Activated T-cell treated with anti-CD3 and anti-CD28 coated beads, Interleukin-2, amount 50 U/mL, for 4 hours (primary cell): Measurements from ENCODE around the gene MYO7B. TPM values are rescaled to one million over a fixed set of nuclear protein-coding genes. Genes with fewer than 3 reads are reported as not detected.

ENCODE experiments used
- ATAC-seq, 2 donors: fragments of 200-7000 bp; cut with Tn5 transposase; one replicate each; pipeline ENCODE4 v1.10.0; 2021
- DNase-seq: peaks from one replicate; pipeline ENCODE4 v3.0.0-alpha.2; 2020
- H3K27me3 Mint-ChIP-seq: one replicate; pipeline ENCODE4 v1.8.0; 2021; ENCODE audit warnings: low read depth, mixed read lengths
- H3K36me3 Mint-ChIP-seq: one replicate; pipeline ENCODE4 v1.8.0; 2022; ENCODE audit warnings: mixed read lengths; ENCODE audit not compliant: insufficient read depth
- H3K4me1 Mint-ChIP-seq: one replicate; pipeline ENCODE4 v1.8.0; 2021; ENCODE audit warnings: low read depth, mixed read lengths
- H3K4me3 Mint-ChIP-seq: one replicate; pipeline ENCODE4 v1.8.0; 2021; ENCODE audit warnings: mild to moderate bottlenecking, moderate library complexity, mixed read lengths
- H3K9me3 Mint-ChIP-seq: one replicate; pipeline ENCODE4 v1.8.0; 2021; ENCODE audit warnings: mixed read lengths
- total RNA-seq, 3 donors: library from RNA; stranded (reverse); gene quantifications; one replicate each; pipeline ENCODE4 v1.2.1, GENCODE V29; 2021

MYO7B gene
- total RNA-seq, 3 donors from 2014 or later: 0.16 to 0.68 (median 0.63) TPM

DNA sequence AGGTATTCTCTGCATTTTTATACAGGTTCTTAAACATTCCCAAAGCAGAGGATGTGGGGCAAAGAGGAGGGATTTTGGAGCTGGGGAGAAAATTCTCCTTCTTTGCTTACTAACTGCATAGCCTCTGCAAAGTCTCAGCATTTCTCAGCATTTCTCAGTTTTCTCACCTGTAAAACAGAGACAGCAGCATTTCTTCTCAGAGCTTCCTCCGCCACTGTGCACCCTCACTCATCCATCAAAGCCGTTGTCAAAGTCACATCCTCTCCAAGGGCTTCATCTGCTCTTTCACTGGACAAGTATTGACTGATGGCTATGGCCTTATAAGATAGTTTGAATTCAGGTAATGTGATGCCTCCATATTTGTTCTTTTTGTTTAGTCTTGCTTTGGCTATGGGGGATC lies 17.4 kb downstream of the MYO7B start:
- H3K36me3 Mint-ChIP-seq: no peaks in the 10 kb centered on the region
- no peaks in the 10 kb centered on the region for H3K4me1 Mint-ChIP-seq

DNA sequence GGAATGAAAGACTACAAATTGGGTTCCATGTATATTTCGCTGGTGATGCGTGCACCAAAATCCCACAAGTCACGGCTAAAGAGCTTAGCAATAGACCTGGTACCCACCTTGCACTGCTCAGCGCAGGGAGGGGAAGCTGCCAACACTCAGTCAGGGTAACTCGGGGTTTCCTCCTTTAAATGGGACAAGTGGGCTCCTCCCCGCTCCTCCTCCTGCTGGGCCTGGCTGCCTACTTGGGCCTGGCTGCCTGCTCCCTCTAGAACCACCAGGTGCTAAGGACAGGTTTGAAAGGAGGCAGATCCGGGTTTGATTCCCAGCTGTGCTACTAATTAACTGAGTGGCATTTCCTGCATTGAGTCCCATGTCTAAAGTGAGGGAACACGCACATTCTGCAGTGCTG lies 23.4 kb downstream of the MYO7B start:
- Mint-ChIP-seq H3K36me3 (no peaks in the 10 kb centered on the region), H3K9me3 (peaks cover 20% of the 10 kb centered on the region), H3K4me3 (no peak overlapping the region), H3K4me1 (peaks cover 2% of the 10 kb centered on the region), H3K27me3 (peaks cover 17% of the 10 kb centered on the region)
- ATAC-seq (no peak), DNase-seq (no peak)

More for the DNA sequence above, 17.4 kb downstream of the MYO7B start:
- Mint-ChIP-seq H3K9me3 (peaks cover 20% of the 10 kb centered on the region), H3K27me3 (peaks cover 25% of the 10 kb centered on the region), H3K4me3 (no peak overlapping the region)
- DNase-seq: no peak
- ATAC-seq: no peak

DNA sequence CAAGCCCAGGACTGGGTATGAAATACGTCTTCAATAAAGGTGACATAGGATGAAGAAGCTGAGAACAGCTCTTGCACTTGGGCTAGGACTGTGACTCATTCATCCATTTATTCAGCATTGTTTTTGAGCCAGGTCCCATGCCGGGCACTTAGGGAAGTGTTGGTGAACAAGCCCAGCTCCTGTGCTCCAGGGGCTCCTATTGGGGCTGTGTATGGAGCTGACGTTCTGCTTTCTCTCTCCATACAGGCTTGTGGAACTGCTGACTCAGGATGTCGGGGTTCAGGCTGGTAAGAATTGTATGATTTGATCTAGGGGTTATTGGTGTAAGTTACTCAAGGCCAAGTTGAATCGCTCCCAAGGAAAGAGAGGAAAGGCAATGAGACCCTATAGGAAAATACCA lies 24.0 kb downstream of the MYO7B start:
- Mint-ChIP-seq H3K4me3 (no peak overlapping the region), H3K36me3 (no peaks in the 10 kb centered on the region), H3K9me3 (peaks cover 20% of the 10 kb centered on the region), H3K27me3 (peaks cover 17% of the 10 kb centered on the region), H3K4me1 (peaks cover 2% of the 10 kb centered on the region)
- ATAC-seq: no peak
- DNase-seq: no peak

DNA sequence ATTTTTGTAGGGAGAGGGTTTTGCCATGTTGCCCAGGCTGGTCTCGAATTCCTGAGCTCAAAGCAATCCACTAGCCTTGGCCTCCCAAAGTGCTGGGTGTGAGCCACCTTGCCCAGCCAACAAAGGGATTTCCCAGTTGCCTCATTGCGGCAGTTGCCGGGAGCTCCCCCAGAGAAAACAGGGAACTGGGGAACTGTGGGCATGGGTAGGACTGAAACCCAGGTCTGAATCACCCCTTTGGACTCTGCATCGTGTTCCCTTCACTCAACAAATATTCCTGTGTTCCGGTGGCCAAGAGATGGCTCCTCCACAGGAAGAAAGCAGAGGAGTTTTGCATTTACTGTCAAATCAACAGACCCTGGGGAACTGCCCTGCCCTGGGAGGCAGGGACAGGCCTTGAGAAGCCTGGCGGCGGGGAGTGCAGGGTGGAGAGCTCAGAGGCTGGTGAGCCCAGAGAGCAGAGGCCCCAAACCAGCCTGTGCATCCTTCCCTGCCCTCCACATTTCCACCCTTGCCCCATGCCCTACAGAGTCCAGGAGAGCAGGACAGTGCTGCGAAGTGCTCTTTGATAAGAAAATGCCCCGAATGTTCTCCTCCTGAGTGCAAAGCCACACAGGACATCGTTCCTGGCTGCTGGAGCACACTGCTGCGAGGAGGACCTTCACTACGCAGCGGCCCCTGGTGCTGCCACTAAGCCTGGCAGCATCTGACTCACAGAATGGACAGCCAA lies 24.9 kb downstream of the MYO7B start:
- DNase-seq: no peak
- H3K9me3 Mint-ChIP-seq: peaks cover 20% of the 10 kb centered on the region
- ATAC-seq: no peak
- H3K4me3 Mint-ChIP-seq: no peak overlapping the region
- no peaks in the 10 kb centered on the region for H3K36me3 Mint-ChIP-seq
- peaks cover 2% of the 10 kb centered on the region for H3K4me1 Mint-ChIP-seq
- peaks cover 14% of the 10 kb centered on the region for H3K27me3 Mint-ChIP-seq

DNA sequence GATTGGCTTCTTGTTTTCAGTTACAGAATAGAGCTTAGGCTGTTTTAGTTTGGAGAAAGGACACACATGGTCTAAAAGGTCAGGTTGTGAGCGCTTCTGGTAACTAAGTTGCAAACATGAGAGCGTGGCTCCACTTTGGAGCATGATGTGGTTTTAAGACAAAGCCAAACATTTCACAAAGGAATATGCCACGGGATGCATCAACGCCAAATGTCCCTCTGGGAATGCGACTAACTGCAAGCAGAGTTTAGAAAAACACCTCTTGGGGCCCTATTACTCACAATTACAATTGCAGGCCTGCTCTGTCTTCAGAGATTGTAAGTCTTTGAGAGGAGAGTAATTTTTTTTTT lies 25.4 kb downstream of the MYO7B start:
- peaks cover 2% of the 10 kb centered on the region for H3K4me1 Mint-ChIP-seq
- peaks cover 17% of the 10 kb centered on the region for H3K9me3 Mint-ChIP-seq
- H3K4me3 Mint-ChIP-seq: no peak overlapping the region
- H3K36me3 Mint-ChIP-seq: no peaks in the 10 kb centered on the region
- no peak for DNase-seq
- ATAC-seq: no peak
- peaks cover 10% of the 10 kb centered on the region for H3K27me3 Mint-ChIP-seq

DNA sequence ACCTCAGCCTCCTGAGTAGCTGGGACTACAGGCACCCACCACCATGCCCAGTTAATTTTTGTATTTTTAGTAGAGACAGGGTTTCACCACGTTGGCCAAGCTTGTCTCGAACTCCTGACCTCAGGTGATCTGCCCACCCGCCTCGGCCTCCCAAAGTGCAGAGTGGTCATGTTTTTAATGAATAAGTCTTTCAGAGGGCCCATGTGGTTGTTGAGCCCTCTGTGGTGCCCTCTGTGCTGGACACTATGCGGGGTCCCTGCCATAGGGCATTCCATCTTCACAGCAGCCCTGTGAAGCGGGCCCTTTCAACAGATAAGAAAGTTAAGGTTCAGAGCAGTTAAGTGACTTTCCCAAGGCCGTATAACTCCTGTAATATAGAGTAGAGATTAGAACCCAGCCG lies 25.9 kb downstream of the MYO7B start:
- no peak for ATAC-seq
- no peak for DNase-seq
- H3K4me3 Mint-ChIP-seq: no peak overlapping the region
- peaks cover 10% of the 10 kb centered on the region for H3K27me3 Mint-ChIP-seq
- peaks cover 2% of the 10 kb centered on the region for H3K4me1 Mint-ChIP-seq
- no peaks in the 10 kb centered on the region for H3K36me3 Mint-ChIP-seq
- H3K9me3 Mint-ChIP-seq: peaks cover 13% of the 10 kb centered on the region

DNA sequence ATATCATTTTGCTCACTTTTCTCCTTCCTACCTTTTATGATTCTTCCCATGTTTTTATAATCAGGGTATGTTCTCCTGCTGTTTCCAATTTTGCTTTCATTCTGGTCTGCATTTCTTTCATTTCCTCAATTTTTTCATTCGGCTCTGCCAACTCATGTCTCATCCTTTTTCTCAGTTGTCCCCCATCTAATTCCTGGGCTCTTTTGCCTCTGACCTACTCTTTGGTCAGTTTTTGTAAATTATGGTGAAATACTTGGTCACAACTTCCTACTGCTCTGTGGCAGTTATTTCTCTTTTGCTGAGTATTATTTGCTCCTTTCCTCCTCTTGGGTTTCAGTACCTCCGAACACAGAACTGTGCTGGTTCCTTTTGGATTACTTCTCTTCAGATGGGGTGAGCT lies 27.5 kb downstream of the MYO7B start:
- no peaks in the 10 kb centered on the region for H3K36me3 Mint-ChIP-seq
- peaks cover 5% of the 10 kb centered on the region for H3K27me3 Mint-ChIP-seq
- no peaks in the 10 kb centered on the region for H3K9me3 Mint-ChIP-seq
- H3K4me1 Mint-ChIP-seq: peaks cover 2% of the 10 kb centered on the region
- DNase-seq (no peak), ATAC-seq (no peak)
- no peak overlapping the region for H3K4me3 Mint-ChIP-seq

DNA sequence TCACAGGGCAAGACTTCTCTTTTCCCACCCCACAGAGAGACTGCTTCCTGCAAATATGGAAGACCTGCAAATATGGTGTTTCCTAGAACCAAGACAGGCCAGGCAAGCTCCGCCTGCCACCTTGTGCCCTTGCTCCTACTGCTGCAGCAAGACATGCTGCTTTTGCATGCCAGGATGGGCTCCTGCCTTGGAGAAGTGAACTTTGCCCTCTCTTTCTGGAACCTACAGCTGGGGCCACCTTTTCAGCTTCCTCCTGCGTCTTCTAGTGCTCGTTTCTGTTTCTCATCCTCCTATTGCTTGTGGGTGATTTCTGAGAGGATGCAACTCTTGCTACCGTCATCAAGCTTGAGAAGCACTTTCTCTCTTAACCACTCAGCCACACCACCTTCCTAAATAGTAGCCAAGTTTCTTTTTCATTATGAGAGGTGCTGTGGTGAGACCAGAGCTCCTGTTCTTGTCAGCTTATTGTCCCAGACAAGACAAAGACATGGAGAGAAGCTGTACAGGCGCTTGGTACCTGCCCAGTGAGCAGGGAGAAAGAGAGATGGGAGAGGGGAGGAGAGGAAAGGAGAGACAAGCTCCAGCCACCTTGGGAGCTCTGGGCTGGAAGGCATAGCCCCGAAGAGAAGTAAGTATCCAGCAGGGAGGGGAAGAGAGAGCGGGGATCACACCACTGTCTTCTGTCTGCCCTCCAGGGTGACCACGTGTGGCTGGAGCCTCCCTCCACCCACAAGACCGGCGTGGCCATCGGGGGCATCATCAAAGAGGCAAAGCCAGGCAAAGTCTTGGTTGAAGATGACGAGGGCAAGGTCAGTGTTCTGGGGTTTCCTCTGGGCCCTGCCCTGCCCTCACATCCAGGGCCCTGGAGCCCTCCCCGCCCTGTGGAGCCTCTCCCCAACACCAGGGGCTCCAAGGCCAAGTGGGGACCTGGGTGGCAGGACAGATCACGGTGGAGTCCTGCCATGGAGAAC lies 28.3 kb downstream of the MYO7B start:
- Mint-ChIP-seq H3K9me3 (no peaks in the 10 kb centered on the region), H3K4me3 (no peak overlapping the region), H3K36me3 (no peaks in the 10 kb centered on the region), H3K4me1 (peaks cover 2% of the 10 kb centered on the region), H3K27me3 (peaks cover 3% of the 10 kb centered on the region)
- ATAC-seq: peak; percentile 75 to 81
- no peak for DNase-seq

DNA sequence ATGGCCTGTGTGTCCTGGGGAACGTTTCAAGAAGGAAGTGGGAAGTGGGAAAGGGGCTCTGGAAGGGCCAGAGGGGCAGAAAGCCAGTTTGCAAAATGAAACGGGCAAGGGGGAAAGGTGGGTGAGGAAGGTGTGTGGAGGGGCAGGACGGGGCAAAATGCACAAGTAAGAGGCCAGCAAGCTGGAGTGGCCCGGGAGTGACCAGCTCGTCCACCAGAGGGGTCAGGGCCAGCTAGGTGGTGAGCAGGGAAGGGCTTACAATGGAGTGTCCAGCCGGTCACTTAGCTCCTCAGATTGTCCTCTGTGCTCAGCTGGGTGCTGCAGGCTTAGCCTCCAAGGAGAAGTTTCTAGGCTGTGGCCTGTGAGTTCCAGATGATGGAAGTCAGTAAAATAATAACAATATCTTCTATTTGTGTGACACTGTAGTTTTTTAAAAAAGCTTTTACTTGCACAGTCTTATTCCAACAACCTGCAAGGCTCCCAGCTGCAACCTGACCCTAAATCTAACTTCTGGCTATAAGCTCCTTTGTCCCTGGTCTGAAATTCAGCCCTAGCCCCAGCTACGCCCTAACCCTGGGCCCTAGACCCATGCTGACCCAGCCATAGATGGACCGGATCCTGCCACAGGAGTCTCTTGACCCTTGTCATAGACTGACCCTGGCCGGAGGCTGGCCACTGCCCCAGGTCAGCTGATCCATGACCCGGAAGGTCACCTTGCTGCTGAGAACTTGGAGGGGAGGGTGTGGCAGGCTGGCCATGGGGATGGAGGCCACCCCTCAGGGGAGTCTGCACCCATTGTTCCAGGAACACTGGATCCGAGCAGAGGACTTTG lies 29.2 kb downstream of the MYO7B start:
- DNase-seq (no peak), ATAC-seq (no peak)
- Mint-ChIP-seq H3K9me3 (no peaks in the 10 kb centered on the region), H3K27me3 (peaks cover 3% of the 10 kb centered on the region), H3K36me3 (no peaks in the 10 kb centered on the region), H3K4me1 (peaks cover 2% of the 10 kb centered on the region), H3K4me3 (no peak overlapping the region)

DNA sequence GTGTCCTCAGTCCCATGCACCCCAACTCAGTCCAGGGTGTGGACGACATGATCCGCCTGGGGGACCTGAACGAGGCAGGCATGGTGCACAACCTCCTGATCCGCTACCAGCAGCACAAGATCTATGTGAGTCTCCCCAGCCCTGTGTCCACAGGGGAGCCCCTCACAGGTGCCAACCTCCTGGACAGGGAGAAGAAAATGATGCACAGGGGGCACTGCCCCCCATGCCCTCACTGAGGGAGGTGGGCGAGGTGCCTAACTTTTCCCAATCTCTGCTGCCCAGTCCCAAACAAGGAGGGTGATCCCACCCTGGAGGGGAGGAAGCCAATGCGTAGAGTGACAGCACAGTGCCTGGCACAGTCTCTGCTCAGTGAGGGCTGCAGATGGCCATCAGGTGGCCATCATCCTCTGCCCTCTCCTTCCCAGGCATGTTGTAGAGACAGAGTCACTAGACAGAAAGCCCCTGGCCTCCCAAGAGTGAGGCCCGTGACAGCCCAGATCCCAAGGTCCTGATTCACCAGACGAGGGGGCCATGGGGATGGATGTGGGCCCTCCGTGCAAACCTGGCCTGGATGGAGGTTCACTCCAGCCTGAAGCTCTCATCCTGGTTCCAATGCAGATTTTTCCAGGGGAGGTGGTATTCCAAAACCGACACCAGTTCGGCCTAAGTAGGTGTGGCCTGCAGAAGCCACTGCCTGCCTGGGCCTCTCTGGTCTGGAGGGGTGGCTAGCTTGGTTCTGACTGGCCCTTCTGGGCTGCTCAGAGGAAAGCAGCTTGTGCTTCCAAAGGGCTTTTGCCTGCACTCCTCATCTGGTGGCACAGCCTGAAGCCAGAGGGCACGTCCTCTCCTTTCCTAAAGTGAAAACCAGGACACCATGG lies 30.0 kb downstream of the MYO7B start:
- H3K9me3 Mint-ChIP-seq: no peaks in the 10 kb centered on the region
- H3K27me3 Mint-ChIP-seq: peaks cover 3% of the 10 kb centered on the region
- H3K4me3 Mint-ChIP-seq: no peak overlapping the region
- H3K4me1 Mint-ChIP-seq: peaks cover 2% of the 10 kb centered on the region
- ATAC-seq: no peak
- no peak for DNase-seq
- H3K36me3 Mint-ChIP-seq: no peaks in the 10 kb centered on the region

DNA sequence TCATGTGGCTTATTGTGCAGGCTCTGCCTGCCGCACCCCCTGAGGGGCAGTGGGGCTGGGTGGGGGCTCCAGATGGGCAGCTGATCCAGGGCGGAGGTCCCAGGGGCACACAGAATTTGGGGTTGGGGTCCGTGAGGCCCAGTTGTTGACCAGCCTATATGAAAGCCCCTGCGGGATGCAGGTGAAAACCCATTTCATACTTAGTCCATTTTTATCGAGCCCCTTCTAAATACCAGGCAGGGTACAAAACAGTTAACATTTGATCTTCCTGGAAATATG lies 30.6 kb downstream of the MYO7B start:
- no peak for ATAC-seq
- Mint-ChIP-seq H3K27me3 (peaks cover 3% of the 10 kb centered on the region), H3K36me3 (no peaks in the 10 kb centered on the region)

DNA sequence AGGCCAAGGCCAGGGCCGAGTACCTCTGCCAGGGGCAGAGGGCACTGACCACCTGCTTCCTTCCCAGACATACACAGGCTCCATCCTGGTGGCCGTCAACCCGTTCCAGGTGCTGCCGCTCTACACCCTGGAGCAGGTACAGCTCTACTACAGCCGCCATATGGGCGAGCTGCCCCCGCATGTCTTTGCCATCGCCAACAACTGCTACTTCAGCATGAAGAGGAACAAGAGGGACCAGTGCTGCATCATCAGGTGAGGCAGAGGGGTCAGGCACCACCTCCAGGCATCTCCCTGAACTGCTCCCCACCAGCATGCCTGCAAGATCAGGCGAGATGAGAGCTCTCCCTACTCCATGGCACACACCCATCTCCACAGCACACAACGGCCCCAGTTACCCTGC lies 31.1 kb downstream of the MYO7B start:
- no peak overlapping the region for H3K4me3 Mint-ChIP-seq

More for the DNA sequence above, 30.6 kb downstream of the MYO7B start:
- no peak overlapping the region for H3K4me3 Mint-ChIP-seq
- H3K4me1 Mint-ChIP-seq: peaks cover 2% of the 10 kb centered on the region
- DNase-seq: no peak
- no peaks in the 10 kb centered on the region for H3K9me3 Mint-ChIP-seq

DNA sequence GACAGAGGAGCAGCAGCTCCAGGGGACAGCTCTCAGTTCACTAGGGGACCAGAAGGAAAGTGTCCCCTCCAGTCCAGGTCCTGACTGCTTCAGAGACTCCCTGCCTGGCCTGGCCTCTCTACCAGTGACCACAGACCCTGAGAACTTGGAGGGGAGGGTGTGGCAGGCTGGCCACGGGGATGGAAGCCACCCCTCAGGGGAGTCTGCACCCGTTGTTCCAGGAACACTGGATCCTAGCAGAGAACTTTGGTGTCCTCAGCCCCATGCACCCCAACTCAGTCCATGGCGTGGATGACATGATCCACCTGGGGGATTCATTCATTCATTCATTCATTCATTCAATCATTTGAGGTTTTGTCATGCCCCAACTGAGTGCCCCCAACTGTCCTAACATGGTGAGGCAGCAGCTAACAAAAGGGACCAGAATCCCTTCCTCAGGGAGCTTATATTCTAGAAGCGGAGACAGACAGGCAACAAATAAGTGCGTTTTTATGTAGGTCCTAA lies 31.9 kb downstream of the MYO7B start:
- peaks cover 2% of the 10 kb centered on the region for H3K4me1 Mint-ChIP-seq
- H3K4me3 Mint-ChIP-seq: no peak overlapping the region
- ATAC-seq (no peak), DNase-seq (no peak)
- H3K9me3 Mint-ChIP-seq: no peaks in the 10 kb centered on the region
- H3K36me3 Mint-ChIP-seq: no peaks in the 10 kb centered on the region
- H3K27me3 Mint-ChIP-seq: peaks cover 3% of the 10 kb centered on the region

More for the DNA sequence above, 31.1 kb downstream of the MYO7B start:
- Mint-ChIP-seq H3K9me3 (no peaks in the 10 kb centered on the region), H3K36me3 (no peaks in the 10 kb centered on the region), H3K27me3 (peaks cover 3% of the 10 kb centered on the region), H3K4me1 (peaks cover 2% of the 10 kb centered on the region)
- ATAC-seq: no peak
- no peak for DNase-seq
